GM23248 (cell line): ENCODE measurements around the gene ITGB7. TPM values are rescaled to one million over a fixed set of nuclear protein-coding genes. Genes with fewer than 3 reads are reported as not detected.
A peak's percentile ranks its signal among the peaks of the same experiment; 100 is the strongest.
"Not testable (repeated sequence)": the region's sequence is repeated elsewhere in the genome, so short reads cannot be mapped to it uniquely, and the experiment has no call there.

Experiments used
- DNase-seq: peaks from one replicate; pipeline ENCODE4 v3.0.0-alpha.2; 2015
- H2AFZ ChIP-seq: fragments of 200-600 bp; sonication (generic); 2 replicates; pipeline ENCODE4 v1.6.1; 2016; ENCODE audit warnings: antibody characterized with exemption
- H3F3A ChIP-seq: fragments of 200-600 bp; sonication (generic); 2 replicates; pipeline ENCODE4 v1.6.1; 2016; ENCODE audit warnings: mild to moderate bottlenecking, antibody characterized with exemption, mixed run types; ENCODE audit not compliant: insufficient read depth
- H3K27ac ChIP-seq: fragments of 200-600 bp; sonication (generic); 2 replicates; pipeline ENCODE4 v1.5.1; 2016; ENCODE audit warnings: mild to moderate bottlenecking
- H3K27me3 ChIP-seq: fragments of 200-600 bp; sonication (generic); replicated peaks from 2 replicates; pipeline ENCODE4 v1.6.1; 2016; ENCODE audit warnings: mild to moderate bottlenecking; ENCODE audit not compliant: insufficient read depth
- H3K36me3 ChIP-seq: fragments of 200-600 bp; sonication (generic); 2 replicates; pipeline ENCODE4 v1.6.1; 2016; ENCODE audit warnings: low read depth, mild to moderate bottlenecking
- H3K4me1 ChIP-seq: fragments of 200-600 bp; sonication (generic); 2 replicates; pipeline ENCODE4 v1.6.1; 2016; ENCODE audit warnings: mild to moderate bottlenecking; ENCODE audit not compliant: insufficient read depth
- H3K4me2 ChIP-seq: fragments of 200-600 bp; sonication (generic); one replicate; pipeline ENCODE4 v1.6.1; 2016; ENCODE audit warnings: mild to moderate bottlenecking; ENCODE audit not compliant: unreplicated experiment
- H3K4me3 ChIP-seq: fragments of 200-600 bp; sonication (generic); 2 replicates; pipeline ENCODE4 v1.5.1; 2016; ENCODE audit warnings: mild to moderate bottlenecking
- H3K79me2 ChIP-seq: fragments of 200-600 bp; sonication (generic); 2 replicates; pipeline ENCODE4 v1.6.1; 2016; ENCODE audit warnings: mild to moderate bottlenecking; ENCODE audit not compliant: insufficient read depth
- H3K9ac ChIP-seq: fragments of 200-600 bp; sonication (generic); 2 replicates; pipeline ENCODE4 v1.6.1; 2016; ENCODE audit warnings: mild to moderate bottlenecking
- H3K9me2 ChIP-seq: fragments of 200-600 bp; sonication (generic); 2 replicates; pipeline ENCODE4 v1.6.1; 2016; ENCODE audit warnings: mixed run types, mild to moderate bottlenecking, moderate library complexity; ENCODE audit not compliant: insufficient read depth
- H3K9me3 ChIP-seq: fragments of 200-600 bp; sonication (generic); one replicate; pipeline ENCODE4 v1.6.1; 2017; ENCODE audit warnings: low read depth
- H4K20me1 ChIP-seq: fragments of 200-600 bp; sonication (generic); 2 replicates; pipeline ENCODE4 v1.6.0; 2016; ENCODE audit not compliant: insufficient read depth
- EZH2 ChIP-seq: fragments of 200-600 bp; sonication (generic); IDR thresholded peaks from 2 replicates; pipeline ENCODE4 v1.6.1; 2018; ENCODE audit warnings: antibody characterized with exemption, mild to moderate bottlenecking; ENCODE audit not compliant: insufficient read depth, poor library complexity, severe bottlenecking
- EZH2phosphoT487 ChIP-seq: fragments of 200-600 bp; sonication (generic); IDR thresholded peaks from 2 replicates; pipeline ENCODE4 v1.6.1; 2018; ENCODE audit warnings: antibody characterized with exemption, moderate library complexity, mild to moderate bottlenecking, low read depth; ENCODE audit not compliant: insufficient read depth
- WGBS, 2 experiments: methylation state at CpG; one replicate each; pipeline ENCODE4 v1.1.6; 2015 to 2017; ENCODE audit warnings: low lambda C conversion rate in 2 of 2, low coverage in 1 of 2; ENCODE audit errors: missing lambda C conversion rate in 2 of 2; 5-methylcytosine and 5-hydroxymethylcytosine counted together
- in situ Hi-C: fragments of 300-500 bp; cut with MboI; formaldehyde crosslinking; loops from 2 replicates; pipeline ENCODE4 v1.15.0; 2020
- polyA plus RNA-seq: library from polyadenylated mRNA; unstranded; fragments of >200 nt; fragmentation: Nextera tagmentation; extraction: Ambion mirVana; gene quantifications from 2 replicates; pipeline ENCODE4 v1.2.1, GENCODE V29; 2016
- total RNA-seq: library from RNA; depleted of rRNA; stranded (reverse); fragments of >200 nt; shearing (Covaris generic); gene quantifications from 2 replicates; pipeline ENCODE4 v1.2.3, GENCODE V29; 2014

The ITGB7 gene
- total and polyA plus RNA-seq, 2 experiments from 2014 or later: 1.2 to 1.4 TPM

DNA sequence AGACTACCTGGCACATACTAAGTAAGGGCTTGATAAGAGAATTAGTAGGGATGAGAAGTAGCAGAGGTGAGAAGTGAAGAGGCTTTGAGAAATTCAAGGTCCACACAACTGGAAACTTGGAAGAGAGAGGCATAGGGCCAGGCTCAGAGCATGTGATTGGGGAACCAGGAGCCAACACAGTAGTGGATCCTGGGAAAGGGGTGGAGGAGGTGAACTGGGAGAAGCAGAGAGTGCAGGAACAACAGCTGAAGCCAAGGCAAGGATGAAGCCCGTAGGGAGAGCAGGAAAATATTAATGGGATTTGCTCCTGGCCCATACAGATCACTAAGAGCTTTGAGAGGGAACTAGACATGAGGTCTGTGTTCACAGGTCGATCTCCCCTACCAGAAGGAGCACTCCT, 1.4 kb upstream of the ITGB7 start:
- peaks cover 52% of the 10 kb centered on the region for H3F3A ChIP-seq
- H3K27ac ChIP-seq: no peak overlapping the region
- H3K36me3 ChIP-seq: peaks cover 40% of the 10 kb centered on the region
- no peak for DNase-seq
- no peak overlapping the region for H2AFZ ChIP-seq
- TF ChIP-seq EZH2phosphoT487: no peak
- TF ChIP-seq EZH2: no peak
- peaks cover 19% of the 10 kb centered on the region for H3K4me1 ChIP-seq
- no peaks in the 10 kb centered on the region for H3K9me2 ChIP-seq
- H3K9ac ChIP-seq: no peak overlapping the region
- H3K79me2 ChIP-seq: no peaks in the 10 kb centered on the region
- in situ Hi-C loops: no loop called here
- no peak overlapping the region for H3K4me2 ChIP-seq
- no peak overlapping the region for H3K4me3 ChIP-seq
- H3K27me3 ChIP-seq: no peaks in the 10 kb centered on the region
- H3K9me3 ChIP-seq: no peaks in the 10 kb centered on the region
- H4K20me1 ChIP-seq: no peaks in the 10 kb centered on the region
- WGBS, 2 experiments: 50 to 55% methylated on average over 2 of the region's 2 CpGs

DNA sequence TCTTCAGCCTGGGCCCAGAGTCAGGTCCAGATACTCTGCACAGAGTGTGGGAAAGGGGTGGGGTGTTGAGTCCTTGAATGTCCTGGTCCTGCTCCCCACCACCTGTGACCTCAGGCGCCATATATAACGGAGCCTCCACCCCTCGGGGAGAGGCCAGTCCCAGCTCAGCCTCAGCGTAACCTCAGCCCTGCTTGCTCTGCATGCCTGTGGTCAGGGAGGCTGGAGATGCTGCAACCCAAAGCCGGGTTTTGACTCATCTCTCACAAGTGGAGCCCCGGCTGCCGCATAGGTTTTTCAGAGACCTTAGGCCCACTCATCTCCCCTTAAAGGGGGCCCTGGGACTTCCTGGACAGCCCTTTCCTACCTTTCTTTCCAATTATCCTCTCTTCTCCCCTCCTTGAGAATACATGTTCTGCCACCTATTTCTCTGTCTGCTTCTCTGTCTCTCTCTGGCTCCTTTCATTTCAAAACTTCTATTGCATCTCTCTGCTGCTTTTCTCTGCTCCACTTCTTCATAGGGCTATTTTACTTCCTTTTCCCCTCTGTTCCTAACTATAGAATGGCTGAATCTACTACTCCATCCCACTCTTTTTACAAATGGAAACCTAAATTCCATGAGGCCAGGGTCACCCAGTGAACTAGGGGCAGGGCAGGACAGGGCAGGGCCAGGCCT, 1.2 kb downstream of the ITGB7 start:
- Histone ChIP-seq H3K36me3 (peaks cover 16% of the 10 kb centered on the region), H3K4me1 (peaks cover 19% of the 10 kb centered on the region), H3K27me3 (no peaks in the 10 kb centered on the region), H3K9me2 (no peaks in the 10 kb centered on the region), H3K4me3 (no peak overlapping the region), H3K4me2 (peak overlapping the region; percentile 73), H3K79me2 (no peaks in the 10 kb centered on the region), H3K27ac (peak overlapping the region; percentile 84), H3F3A (peaks cover 45% of the 10 kb centered on the region), H3K9ac (peak overlapping the region; percentile 61), H4K20me1 (no peaks in the 10 kb centered on the region), H3K9me3 (no peaks in the 10 kb centered on the region), H2AFZ (peak overlapping the region; percentile 54)
- peak; percentile 96 for DNase-seq
- WGBS, 2 experiments: 3 to 5% methylated on average over 7 of the region's 7 CpGs
- TF ChIP-seq EZH2 (no peak), EZH2phosphoT487 (no peak)
- in situ Hi-C loops: no loop called here

DNA sequence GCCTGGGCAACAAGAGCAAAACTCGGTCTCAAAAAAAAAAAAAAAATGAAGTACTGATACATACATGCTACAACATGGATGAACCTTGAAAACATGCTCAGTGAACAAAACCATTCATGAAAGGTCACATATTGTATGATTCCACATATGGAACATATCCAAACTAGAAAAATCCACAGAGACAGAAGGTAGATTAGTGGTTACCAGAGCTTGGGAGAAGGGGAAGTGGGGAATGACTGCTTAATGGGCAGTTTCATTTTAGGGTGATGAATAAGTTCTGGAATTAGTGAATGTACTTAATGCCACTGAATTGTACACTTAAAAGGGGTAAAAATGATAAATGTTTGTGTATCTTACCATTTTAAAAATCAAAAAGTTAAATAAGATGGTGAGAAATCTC, 2.7 kb downstream of the ITGB7 start:
- H3K4me2 ChIP-seq: no peak overlapping the region
- H3F3A ChIP-seq: peaks cover 41% of the 10 kb centered on the region
- H3K36me3 ChIP-seq: peaks cover under 1% of the 10 kb centered on the region; the same call in 1 of the 2 replicates
- H3K9me3 ChIP-seq: no peaks in the 10 kb centered on the region
- in situ Hi-C loops: no loop called here
- H3K27ac ChIP-seq: no peak overlapping the region
- H3K9ac ChIP-seq: no peak overlapping the region
- no peaks in the 10 kb centered on the region for H3K9me2 ChIP-seq
- 91 to 100% methylated on average over 1 of the region's 1 CpG for whole genome bisulfite sequencing, 2 experiments
- peaks cover 19% of the 10 kb centered on the region for H3K4me1 ChIP-seq
- H3K4me3 ChIP-seq: no peak overlapping the region
- no peak for DNase-seq
- no peak for TF ChIP-seq EZH2phosphoT487
- TF ChIP-seq EZH2: no peak
- H3K79me2 ChIP-seq: no peaks in the 10 kb centered on the region
- no peaks in the 10 kb centered on the region for H4K20me1 ChIP-seq
- H2AFZ ChIP-seq: no peak overlapping the region
- no peaks in the 10 kb centered on the region for H3K27me3 ChIP-seq

DNA sequence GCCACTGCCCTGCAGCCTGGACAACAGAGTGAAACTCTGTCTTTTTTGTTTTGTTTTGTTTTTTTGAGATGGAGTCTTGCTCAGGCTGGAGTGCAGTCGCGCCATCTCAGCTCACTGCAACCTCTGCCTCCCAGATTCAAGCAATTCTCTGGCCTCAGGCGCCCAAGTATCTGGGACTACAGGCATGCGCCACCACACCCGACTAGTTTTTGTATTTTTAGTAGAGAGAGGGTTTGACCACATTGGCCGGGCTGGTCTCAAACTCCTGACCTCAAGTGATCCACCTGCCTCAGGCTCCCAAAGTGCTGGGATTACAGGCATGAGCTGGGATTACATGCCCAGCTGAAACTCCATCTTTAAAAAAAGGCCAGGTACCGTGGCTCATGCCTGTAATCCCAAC, 4.7 kb downstream of the ITGB7 start:
- H3K9me3 ChIP-seq, H3K27ac ChIP-seq, in situ Hi-C loops, DNase-seq, H3K4me2 ChIP-seq, H2AFZ ChIP-seq, H3K79me2 ChIP-seq, H3K4me3 ChIP-seq, H3K27me3 ChIP-seq, H3K9ac ChIP-seq, H3K9me2 ChIP-seq, H3K36me3 ChIP-seq, H4K20me1 ChIP-seq: not testable (repeated sequence)
- H3F3A ChIP-seq: peaks cover 25% of the 10 kb centered on the region
- peaks cover 19% of the 10 kb centered on the region for H3K4me1 ChIP-seq
- 89 to 91% methylated on average over 7 of the region's 7 CpGs for WGBS, 2 experiments

DNA sequence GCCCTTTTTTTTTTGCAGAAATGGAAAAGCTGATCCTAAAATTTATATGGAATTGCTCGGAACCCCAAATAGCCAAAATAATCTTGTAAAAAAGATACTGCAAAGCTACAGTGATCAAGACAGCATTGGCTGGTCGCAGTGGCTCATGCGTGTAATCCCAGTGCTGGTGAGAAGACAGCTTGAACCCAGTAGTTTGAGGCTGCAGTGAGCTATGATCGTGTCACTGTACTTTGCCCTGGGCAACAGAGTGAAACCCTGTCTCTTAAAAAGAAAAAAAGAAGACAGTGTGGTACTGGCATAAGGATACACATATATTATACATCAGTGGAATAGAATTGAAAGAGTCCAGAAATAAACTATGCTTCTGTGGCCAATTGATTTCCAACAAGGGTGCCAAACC, 5.4 kb downstream of the ITGB7 start:
- no peak overlapping the region for H3K4me2 ChIP-seq
- DNase-seq: no peak
- peaks cover 18% of the 10 kb centered on the region for H3F3A ChIP-seq
- H3K27ac ChIP-seq: no peak overlapping the region
- H3K79me2 ChIP-seq: no peaks in the 10 kb centered on the region
- H2AFZ ChIP-seq: no peak overlapping the region
- no peak for TF ChIP-seq EZH2
- TF ChIP-seq EZH2phosphoT487: no peak
- H3K9me2 ChIP-seq: no peaks in the 10 kb centered on the region
- H3K36me3 ChIP-seq: no peaks in the 10 kb centered on the region
- H3K27me3 ChIP-seq: no peaks in the 10 kb centered on the region
- no peak overlapping the region for H3K4me3 ChIP-seq
- no peaks in the 10 kb centered on the region for H3K9me3 ChIP-seq
- no peak overlapping the region for H3K9ac ChIP-seq
- in situ Hi-C loops: no loop called here
- H3K4me1 ChIP-seq: peaks cover 12% of the 10 kb centered on the region
- 81 to 84% methylated on average over 4 of the region's 4 CpGs for WGBS, 2 experiments
- H4K20me1 ChIP-seq: no peaks in the 10 kb centered on the region
